HCT116 (cell line): Measurements from ENCODE around the gene CCDC134. TPM values are rescaled to one million over a fixed set of nuclear protein-coding genes. Genes with fewer than 3 reads are reported as not detected.

Experiments
- ATAC-seq: fragments of 200-7000 bp; cut with Tn5 transposase; 2 replicates; pipeline ENCODE4 v1.9.1; 2020; ENCODE audit warnings: mild to moderate bottlenecking, moderate library complexity
- BruUV-seq: library from RNA; stranded (reverse); fragments of 400-500 nt; replicated peaks from 2 replicates; lab custom pipeline; 2021; lab: Mats Ljungman, UMichigan
- CTCF ChIA-PET: fragments of 300-600 bp; sonication (Branson Sonifier 250); formaldehyde crosslinking; loops from one replicate; lab custom pipeline; 2021; ENCODE audit warnings: antibody characterized with exemption; lab: Charles Lee
- POLR2A ChIA-PET: fragments of 300-600, 350-600 bp; sonication (Branson Sonifier 250); formaldehyde crosslinking; loops from one replicate; lab custom pipeline; 2021; ENCODE audit warnings: antibody characterized with exemption; lab: Charles Lee
- RAD21 ChIA-PET, 2 experiments: fragments of 300-600 bp; sonication (Branson Sonifier 250); formaldehyde crosslinking; loops; one replicate each; lab custom pipeline; 2023; ENCODE audit warnings: low total read pairs in 2 of 2; ENCODE audit not compliant: uncharacterized antibody in 2 of 2, unreplicated experiment in 2 of 2, low non-redundant PET in 1 of 2; lab: Charles Lee
- DNase-seq: peaks from one replicate; pipeline ENCODE4 v3.0.0-alpha.2; 2010; ENCODE audit warnings: low read depth, low spot score
- H2AFZ ChIP-seq: fragments of 200-600 bp; shearing (Covaris generic), sonication (generic); 2 replicates; pipeline ENCODE4 v1.6.1; 2017; ENCODE audit warnings: low read depth, mixed run types, mixed read lengths, antibody characterized with exemption, low read length; ENCODE audit not compliant: poor library complexity, severe bottlenecking
- H3K27ac ChIP-seq: 2 replicates; pipeline ENCODE4 v1.5.1; 2012; ENCODE audit warnings: low read depth, low read length
- H3K27me3 ChIP-seq: fragments of 200-600 bp; sonication (generic); 2 replicates; pipeline ENCODE4 v1.6.1; 2016; ENCODE audit warnings: mixed run types, low read length, mixed read lengths; ENCODE audit not compliant: insufficient read depth
- H3K36me3 ChIP-seq, 2 experiments: fragments of 200-500 bp in 1 of 2; fragments of 200-600 bp in 1 of 2; sonication (Bioruptor generic) in 1 of 2; sonication (generic) in 1 of 2; 2 replicates each; pipeline versions ENCODE4 v1.5.1 to v1.6.1; 2014 to 2016; ENCODE audit warnings: low read length in 2 of 2, inconsistent platforms in 1 of 2, mixed read lengths in 1 of 2, mixed run types in 1 of 2; ENCODE audit not compliant: insufficient read depth in 2 of 2, control insufficient read depth in 1 of 2
- H3K4me1 ChIP-seq, 2 experiments: fragments of 200-600 bp in 1 of 2; sonication (generic) in 1 of 2; 2 replicates each; pipeline versions ENCODE4 v1.5.1 to v1.6.1; 2012 to 2017; ENCODE audit warnings: low read length in 2 of 2, inconsistent platforms in 1 of 2, mild to moderate bottlenecking in 1 of 2, mixed read lengths in 1 of 2, mixed run types in 1 of 2, moderate library complexity in 1 of 2; ENCODE audit not compliant: insufficient read depth in 2 of 2, control insufficient read depth in 1 of 2
- H3K4me2 ChIP-seq: fragments of 200-600 bp; sonication (generic); 2 replicates; pipeline ENCODE4 v1.6.1; 2017; ENCODE audit warnings: mixed run types, low read length, mixed read lengths
- H3K4me3 ChIP-seq, 2 experiments: fragments of 200-600 bp in 1 of 2; sonication (generic) in 1 of 2; replicated peaks in 1 of 2; 2 replicates each; pipeline ENCODE4 v1.5.1; 2011 to 2016; ENCODE audit warnings: low read length in 2 of 2, control low read depth in 1 of 2, low read depth in 1 of 2, mild to moderate bottlenecking in 1 of 2, mixed read lengths in 1 of 2, mixed run types in 1 of 2
- H3K79me2 ChIP-seq: fragments of 200-600 bp; sonication (generic); 2 replicates; pipeline ENCODE4 v1.6.1; 2017; ENCODE audit warnings: mild to moderate bottlenecking, mixed run types, low read length, moderate library complexity, mixed read lengths; ENCODE audit not compliant: insufficient read depth
- H3K9ac ChIP-seq: fragments of 200-600 bp; sonication (generic); 2 replicates; pipeline ENCODE4 v1.6.1; 2016; ENCODE audit warnings: low read length, mixed read lengths
- H3K9me2 ChIP-seq: fragments of 200-600 bp; sonication (generic), shearing (Covaris generic); 2 replicates; pipeline ENCODE4 v1.6.1; 2017; ENCODE audit warnings: mixed run types, mild to moderate bottlenecking, moderate library complexity; ENCODE audit not compliant: insufficient read depth
- H3K9me3 ChIP-seq, 2 experiments: fragments of 200-500 bp in 1 of 2; fragments of 200-600 bp in 1 of 2; sonication (Bioruptor generic) in 1 of 2; sonication (generic) in 1 of 2; 2 replicates each; pipeline ENCODE4 v1.6.1; 2014 to 2017; ENCODE audit warnings: low read length in 2 of 2, mixed read lengths in 2 of 2, inconsistent platforms in 1 of 2, low read depth in 1 of 2, mild to moderate bottlenecking in 1 of 2, mixed run types in 1 of 2, moderate library complexity in 1 of 2; ENCODE audit not compliant: control insufficient read depth in 1 of 2, insufficient read depth in 1 of 2
- H4K20me1 ChIP-seq: fragments of 200-600 bp; sonication (generic), shearing (Covaris generic); 2 replicates; pipeline ENCODE4 v1.6.1; 2017; ENCODE audit warnings: mixed run types, mild to moderate bottlenecking, moderate library complexity; ENCODE audit not compliant: insufficient read depth
- CBX3 ChIP-seq: IDR thresholded peaks from 2 replicates; pipeline ENCODE4 v1.6.1; 2012; ENCODE audit warnings: low read depth
- CEBPB ChIP-seq: IDR thresholded peaks from 2 replicates; pipeline ENCODE4 v1.6.1; 2012; ENCODE audit warnings: low read depth
- EGR1 ChIP-seq: IDR thresholded peaks from 2 replicates; pipeline ENCODE4 v1.6.1; 2012; ENCODE audit warnings: low read depth
- ELF1 ChIP-seq: IDR thresholded peaks from 2 replicates; pipeline ENCODE4 v1.6.1; 2012; ENCODE audit warnings: low read depth, borderline replicate concordance
- POLR2A ChIP-seq: IDR thresholded peaks from 2 replicates; pipeline ENCODE4 v1.7.0; 2011; ENCODE audit warnings: borderline replicate concordance; ENCODE audit not compliant: insufficient read depth, insufficient read length; ENCODE audit errors: extremely low read depth
- POLR2AphosphoS5 ChIP-seq: IDR thresholded peaks from 2 replicates; pipeline ENCODE4 v1.6.1; 2011; ENCODE audit warnings: mild to moderate bottlenecking, low read depth, low read length, moderate library complexity
- RAD21 ChIP-seq: IDR thresholded peaks from 2 replicates; pipeline ENCODE4 v1.6.1; 2012; ENCODE audit warnings: low read depth, mild to moderate bottlenecking
- SIN3A ChIP-seq: IDR thresholded peaks from 2 replicates; pipeline ENCODE4 v1.6.1; 2012; ENCODE audit warnings: low read depth
- SP1 ChIP-seq: IDR thresholded peaks from 2 replicates; pipeline ENCODE4 v1.6.1; 2012; ENCODE audit warnings: low read depth
- SRF ChIP-seq: IDR thresholded peaks from 2 replicates; pipeline ENCODE4 v1.6.1; 2012; ENCODE audit warnings: low read depth
- ZFX ChIP-seq: fragments of 450-650 bp; IDR thresholded peaks from 2 replicates; pipeline ENCODE4 v1.6.1; 2017
- intact Hi-C: fragments of 100-400 bp; cut with micrococcal nuclease; formaldehyde crosslinking; loops from 2 replicates; pipeline ENCODE4 v1.10.0; 2022
- total RNA-seq: library from RNA; stranded (reverse); gene quantifications from one replicate; pipeline ENCODE4 v1.2.1, GENCODE V29; 2021; ENCODE audit not compliant: unreplicated experiment
- TF ChIP-seq, protein P1 (sequence below): IDR thresholded peaks from 2 replicates; pipeline ENCODE4 v1.6.1; 2012
- TF ChIP-seq, protein P2 (sequence below), 3 experiments: fragments of 200-600 bp in 1 of 3; sonication (generic) in 1 of 3; IDR thresholded peaks in 2 of 3; conservative IDR thresholded peaks in 1 of 3; 2 replicates each; pipeline ENCODE4 v1.5.1; 2012 to 2017; ENCODE audit warnings: low read depth in 2 of 3, low read length in 2 of 3, antibody characterized with exemption in 1 of 3, borderline replicate concordance in 1 of 3, control low read depth in 1 of 3, mild to moderate bottlenecking in 1 of 3, mixed read lengths in 1 of 3, mixed run types in 1 of 3, moderate library complexity in 1 of 3; ENCODE audit not compliant: insufficient read depth in 1 of 3

CCDC134 gene
- total RNA-seq, 1 experiment from 2014 or later, result 15.8 TPM

DNA sequence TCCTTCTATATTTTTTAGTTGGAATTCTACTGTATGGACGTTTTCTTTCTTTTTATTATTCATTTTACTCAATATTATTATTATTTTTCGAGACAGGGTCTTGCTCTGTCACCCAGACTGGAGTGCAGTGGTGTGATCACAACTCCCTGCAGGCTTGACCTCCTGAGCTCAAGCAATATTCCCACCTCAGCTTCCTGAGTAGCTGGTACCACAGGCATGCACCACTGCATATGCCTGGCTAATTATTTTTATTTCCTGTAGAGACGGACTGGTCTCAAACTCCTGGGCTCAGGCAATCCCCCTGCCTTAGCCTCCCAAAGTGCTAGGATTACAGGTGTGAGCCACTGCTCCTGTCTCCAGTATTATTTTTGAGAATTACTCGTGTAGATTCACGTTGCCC, 34.0 kb upstream of the CCDC134 start:
- no peaks in the 10 kb centered on the region for H3K79me2 ChIP-seq
- H3K27me3 ChIP-seq, result no peaks in the 10 kb centered on the region
- no TSS peak for BruUV-seq
- H3K4me2 ChIP-seq, result no peak overlapping the region
- H3K9me3 ChIP-seq, result no peaks in the 10 kb centered on the region
- H2AFZ ChIP-seq, result no peak overlapping the region
- DNase-seq (no peak), ATAC-seq (no peak)
- intact Hi-C loops, result no loop called here
- peaks cover 0 to 21% of the 10 kb centered on the region in 2 experiments; a peak in 2 of 4 replicates for H3K4me1 ChIP-seq
- ChIA-PET RAD21 (no interaction called here), POLR2A (no interaction called here), CTCF (no interaction called here)
- H3K36me3 ChIP-seq, result no peaks in the 10 kb centered on the region
- H3K9ac ChIP-seq, result no peak overlapping the region
- TF ChIP-seq CBX3, result no peak
- TF ChIP-seq, protein P1, sequence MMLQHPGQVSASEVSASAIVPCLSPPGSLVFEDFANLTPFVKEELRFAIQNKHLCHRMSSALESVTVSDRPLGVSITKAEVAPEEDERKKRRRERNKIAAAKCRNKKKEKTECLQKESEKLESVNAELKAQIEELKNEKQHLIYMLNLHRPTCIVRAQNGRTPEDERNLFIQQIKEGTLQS, result no peak
- TF ChIP-seq POLR2AphosphoS5, result no peak
- no peak for TF ChIP-seq EGR1
- no peak for TF ChIP-seq ZFX
- no peak for TF ChIP-seq SRF
- TF ChIP-seq POLR2A, result no peak
- TF ChIP-seq SP1, result no peak
- no peak for TF ChIP-seq RAD21
- TF ChIP-seq SIN3A, result no peak
- TF ChIP-seq ELF1, result no peak
- no peak for TF ChIP-seq CEBPB
- TF ChIP-seq, protein P2, sequence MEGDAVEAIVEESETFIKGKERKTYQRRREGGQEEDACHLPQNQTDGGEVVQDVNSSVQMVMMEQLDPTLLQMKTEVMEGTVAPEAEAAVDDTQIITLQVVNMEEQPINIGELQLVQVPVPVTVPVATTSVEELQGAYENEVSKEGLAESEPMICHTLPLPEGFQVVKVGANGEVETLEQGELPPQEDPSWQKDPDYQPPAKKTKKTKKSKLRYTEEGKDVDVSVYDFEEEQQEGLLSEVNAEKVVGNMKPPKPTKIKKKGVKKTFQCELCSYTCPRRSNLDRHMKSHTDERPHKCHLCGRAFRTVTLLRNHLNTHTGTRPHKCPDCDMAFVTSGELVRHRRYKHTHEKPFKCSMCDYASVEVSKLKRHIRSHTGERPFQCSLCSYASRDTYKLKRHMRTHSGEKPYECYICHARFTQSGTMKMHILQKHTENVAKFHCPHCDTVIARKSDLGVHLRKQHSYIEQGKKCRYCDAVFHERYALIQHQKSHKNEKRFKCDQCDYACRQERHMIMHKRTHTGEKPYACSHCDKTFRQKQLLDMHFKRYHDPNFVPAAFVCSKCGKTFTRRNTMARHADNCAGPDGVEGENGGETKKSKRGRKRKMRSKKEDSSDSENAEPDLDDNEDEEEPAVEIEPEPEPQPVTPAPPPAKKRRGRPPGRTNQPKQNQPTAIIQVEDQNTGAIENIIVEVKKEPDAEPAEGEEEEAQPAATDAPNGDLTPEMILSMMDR (IDR thresholded peaks at IDR 0.05 in 2 of 3, conservative IDR thresholded peaks at IDR 0.05 in 1 of 3; ENCODE audit: borderline replicate concordance in 1 of 3, insufficient read depth in 1 of 3, low read depth in 2 of 3, low read length in 2 of 3), result no peak
- no peak overlapping the region for H3K27ac ChIP-seq
- no peak overlapping the region for H3K4me3 ChIP-seq
- no peaks in the 10 kb centered on the region for H3K9me2 ChIP-seq
- H4K20me1 ChIP-seq, result no peaks in the 10 kb centered on the region
